ENCODE measurements around the gene DIP2A.
"Not testable (repeated sequence)": the region's sequence is repeated elsewhere in the genome, so short reads cannot be mapped to it uniquely, and the experiment has no call there.

Gene DIP2A

DNA sequence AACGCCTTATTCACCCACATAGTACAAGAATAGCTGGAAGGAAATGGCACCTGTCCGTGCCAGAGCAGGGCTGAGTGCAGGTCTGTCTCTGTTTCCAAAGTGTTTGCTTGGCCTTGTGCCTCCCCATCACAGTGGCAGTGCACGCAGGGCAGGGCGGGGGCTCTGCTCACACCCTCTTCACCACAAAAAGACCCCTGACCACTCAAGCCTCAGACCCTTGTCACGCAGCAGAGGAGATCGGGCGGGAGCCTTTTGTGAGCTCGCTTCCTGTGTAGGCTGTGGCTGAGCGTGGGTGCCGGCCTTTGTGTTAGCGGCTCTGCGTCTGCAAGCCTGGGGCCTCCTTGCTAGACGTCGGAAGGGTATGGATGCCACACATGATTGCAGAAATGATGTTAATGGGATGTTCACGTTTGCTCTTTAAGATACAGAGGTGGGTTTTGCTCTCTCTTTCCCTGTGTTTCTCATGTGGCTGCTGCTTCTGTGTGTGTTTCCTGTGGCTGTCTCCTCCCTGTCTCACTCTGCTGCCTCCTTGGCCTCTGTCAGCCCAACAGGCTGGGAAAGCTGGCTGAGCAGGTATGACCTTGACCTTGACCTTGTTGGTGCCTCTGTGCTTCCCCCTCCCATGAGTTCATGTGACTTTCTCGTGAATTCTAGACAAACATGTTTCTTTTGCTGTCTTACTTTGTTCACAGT is 100.7 kb downstream of the DIP2A start:
- no peak for DNase-seq

DNA sequence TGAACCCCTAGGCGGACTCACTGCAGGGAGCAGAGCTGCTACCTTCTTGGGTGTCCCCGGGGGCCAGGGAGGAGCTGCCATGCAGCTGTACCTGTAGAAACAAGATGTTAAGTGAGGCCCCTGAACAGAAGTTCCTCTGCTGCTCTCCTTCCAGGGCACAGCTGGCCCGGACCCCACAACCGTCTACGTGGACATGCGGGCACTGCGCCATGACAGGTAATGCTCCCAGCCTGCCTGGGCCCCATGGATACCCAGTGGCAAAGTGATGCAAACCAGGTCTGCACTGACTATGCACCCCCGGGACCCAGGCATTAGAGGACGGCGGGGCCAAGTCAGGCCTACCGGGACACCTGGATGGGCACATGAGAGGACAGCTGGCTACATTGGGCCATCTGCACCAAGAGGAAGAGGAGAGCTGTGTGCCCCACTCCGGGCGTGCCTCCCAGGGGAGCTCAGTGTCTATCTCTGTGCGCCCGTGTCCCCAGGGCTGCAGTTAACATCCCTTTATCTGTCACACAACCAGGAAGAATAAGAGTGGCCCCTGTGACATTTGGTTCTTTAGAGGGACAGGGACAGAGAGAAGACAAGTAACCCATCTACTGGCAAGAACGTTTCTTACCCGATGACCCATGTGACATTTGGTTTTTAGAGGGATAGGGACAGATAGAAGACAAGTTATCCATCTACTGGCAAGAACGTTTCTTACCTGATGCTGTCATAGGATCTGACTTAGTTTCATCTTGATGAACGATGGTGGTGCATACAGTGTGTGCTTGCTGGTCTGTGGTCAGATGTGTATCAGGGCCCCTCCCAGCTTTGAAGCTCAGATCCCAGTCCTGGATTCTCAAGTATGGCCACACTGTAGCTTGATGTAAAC is 102.1 kb downstream of the DIP2A start:
- DNase-seq, result no peak

DNA sequence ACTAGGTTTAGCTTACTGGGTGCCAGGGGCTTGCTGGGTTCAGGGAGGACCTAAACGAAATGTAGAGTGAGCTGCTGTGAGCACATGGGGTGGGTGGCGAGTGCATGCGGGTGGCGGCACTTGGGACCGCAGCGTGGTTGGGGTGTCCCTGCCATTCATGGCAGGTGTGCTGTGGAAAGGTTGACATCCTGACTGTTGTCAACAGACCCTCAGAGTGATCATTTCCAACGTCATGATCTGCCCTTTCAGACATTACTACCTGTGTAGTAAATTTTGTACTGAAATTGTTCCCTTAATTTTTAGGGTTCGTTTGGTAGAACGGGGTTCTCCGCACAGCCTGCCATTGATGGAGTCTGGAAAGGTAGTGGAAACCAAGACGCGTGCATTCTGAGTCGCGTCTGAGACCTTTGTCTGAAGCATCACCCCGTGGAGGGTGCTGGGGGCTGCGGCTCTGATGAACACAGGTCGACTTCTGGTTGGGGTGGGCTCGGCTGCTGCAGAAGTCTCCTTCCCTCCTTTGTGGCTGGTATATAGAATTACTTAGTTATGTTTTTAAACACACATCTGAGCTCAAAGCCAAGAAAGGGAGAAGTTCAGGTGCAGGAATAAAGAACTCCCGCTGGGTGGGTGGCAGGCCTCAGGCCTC is 102.9 kb downstream of the DIP2A start:
- DNase-seq, result no peak

DNA sequence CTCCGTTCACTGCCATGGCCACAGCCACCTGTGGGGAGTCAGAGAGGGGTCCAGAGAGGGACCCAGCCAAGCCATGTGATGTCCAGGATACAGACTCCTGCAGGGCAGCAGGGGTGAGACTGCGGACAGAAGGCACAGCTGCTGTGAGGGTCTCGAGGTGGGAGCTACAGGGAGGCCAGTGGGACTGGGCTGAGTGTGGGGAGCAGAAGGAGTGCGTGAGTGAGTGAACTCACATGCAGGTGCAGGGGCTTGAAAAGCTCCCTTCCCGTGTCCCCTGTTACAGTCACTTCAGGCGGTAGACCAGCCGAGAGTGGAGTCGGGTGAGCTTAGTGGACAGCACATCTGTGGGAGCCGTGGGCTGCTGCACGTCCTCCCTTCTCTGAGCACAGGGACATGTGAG is 103.8 kb downstream of the DIP2A start:
- no peak for DNase-seq

DNA sequence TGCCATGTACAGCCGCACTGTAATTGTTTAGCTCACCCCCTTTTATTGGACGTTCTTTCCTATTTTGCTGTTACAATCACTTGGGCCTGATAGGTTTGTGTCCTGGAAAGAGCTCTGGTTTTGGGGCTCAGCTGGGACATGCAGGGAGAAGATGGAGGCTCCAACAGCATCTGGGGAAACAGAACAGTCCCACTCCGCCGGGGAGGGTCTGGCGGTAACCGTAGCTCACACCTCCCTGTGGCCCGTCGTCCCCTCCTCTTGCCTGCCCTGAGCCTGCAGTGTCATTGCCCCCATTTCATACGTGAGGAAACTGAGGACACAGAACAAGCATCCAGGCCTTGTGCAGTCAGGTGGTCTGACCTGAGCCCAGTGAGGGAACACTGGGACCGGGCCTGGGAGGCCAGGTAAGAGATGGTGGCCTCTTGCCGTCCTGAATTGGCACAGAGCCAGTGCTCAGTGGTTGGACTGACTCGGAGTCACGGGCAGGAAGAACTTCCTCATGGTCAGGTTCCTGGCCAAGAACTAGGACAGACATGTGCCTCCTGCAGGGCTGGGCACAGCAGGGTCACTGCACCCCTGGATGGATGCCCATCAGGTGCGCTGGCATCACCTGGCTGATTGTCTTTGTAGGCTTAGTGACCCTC is 104.4 kb downstream of the DIP2A start:
- DNase-seq, result no peak

DNA sequence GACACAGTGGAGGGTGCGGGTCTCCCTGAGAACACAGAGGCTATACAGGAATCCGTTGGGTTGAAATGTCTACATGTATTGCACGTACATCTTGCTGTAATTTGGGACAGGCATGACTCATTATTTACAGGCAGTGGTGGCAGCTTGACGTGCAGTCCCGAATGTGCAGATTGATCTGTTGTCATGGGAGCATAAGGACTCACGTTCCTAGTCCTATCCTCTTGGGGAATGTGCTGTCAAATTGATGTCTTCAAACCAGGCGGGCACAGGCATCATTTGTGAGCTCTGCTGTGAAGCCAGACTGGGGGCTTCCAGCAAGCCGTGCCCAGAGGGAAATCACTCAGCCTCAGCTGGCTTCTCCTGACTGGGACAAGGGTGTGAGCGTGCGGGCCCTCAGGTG is 105.7 kb downstream of the DIP2A start:
- DNase-seq, result no peak

DNA sequence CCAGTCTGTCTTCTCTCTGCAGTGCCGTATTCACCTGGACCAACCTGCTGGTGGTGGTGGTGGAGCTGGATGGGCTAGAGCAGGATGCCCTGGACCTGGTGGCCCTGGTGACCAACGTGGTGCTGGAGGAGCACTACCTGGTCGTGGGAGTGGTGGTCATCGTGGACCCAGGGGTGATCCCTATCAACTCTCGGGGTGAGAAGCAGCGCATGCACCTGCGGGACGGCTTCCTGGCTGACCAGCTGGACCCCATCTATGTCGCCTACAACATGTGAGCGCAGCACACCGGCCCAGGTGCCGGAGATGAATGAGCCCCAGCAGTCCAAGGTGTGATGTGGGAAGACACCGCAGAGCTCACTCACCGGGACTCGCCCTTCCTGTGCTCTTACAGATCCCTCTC is 108.7 kb downstream of the DIP2A start:
- no peak for DNase-seq

DNA sequence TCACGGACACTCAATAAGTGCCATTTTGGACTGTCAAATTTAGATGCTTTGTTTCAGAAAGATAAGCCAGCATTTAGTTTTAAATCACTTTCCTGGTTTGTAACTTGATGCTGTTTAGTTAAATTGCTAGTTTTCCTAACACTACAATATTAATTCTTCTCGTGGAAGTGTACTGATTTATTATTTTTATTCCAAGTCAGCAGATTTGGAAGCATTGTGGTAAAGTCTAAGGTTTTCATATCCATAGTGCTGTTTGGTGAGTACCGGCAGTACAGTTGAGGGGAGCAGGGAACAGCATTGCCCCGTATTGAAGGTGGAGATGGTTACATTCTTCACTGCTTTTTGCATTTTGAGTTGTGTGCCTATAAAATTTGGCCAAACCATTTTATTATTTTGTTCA is 109.9 kb downstream of the DIP2A start:
- DNase-seq, result no peak

DNA sequence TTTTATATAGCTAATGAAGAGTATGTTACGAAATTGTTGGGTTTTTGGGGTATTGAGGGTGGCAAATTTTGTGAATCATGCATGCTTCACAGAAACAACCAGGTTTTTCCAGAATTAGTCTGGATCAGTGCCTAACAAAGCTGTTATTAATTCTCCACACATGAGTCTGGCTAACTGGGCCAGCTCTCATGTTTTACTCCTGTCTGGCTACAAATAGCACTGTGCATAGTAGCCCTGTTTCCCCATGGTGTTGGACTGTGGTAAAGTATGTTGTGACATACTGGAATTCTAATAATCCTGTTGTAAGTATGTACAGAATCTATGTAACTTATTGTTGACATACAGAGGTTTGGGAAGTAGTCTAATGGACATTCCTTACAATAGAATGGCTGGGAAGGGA is 110.4 kb downstream of the DIP2A start:
- DNase-seq, result no peak

DNA sequence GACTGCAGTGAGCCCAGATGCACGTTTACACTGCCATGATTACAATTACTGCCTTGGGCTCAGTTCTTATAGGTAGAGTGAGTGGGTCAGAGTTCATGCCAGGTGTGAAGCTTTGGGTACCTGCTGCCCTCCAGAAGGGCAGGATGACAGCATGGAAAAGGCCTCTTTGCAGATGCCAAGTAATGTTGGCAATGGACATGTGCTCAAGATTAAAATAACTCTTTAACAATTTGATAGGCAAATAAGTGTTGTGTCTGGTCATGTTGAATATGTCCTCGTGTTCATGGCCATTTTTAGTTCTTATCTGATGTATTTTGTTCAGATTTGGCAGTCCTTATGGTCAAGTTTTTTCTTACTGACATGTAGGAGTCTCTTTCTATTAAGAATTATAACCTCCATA is 111.4 kb downstream of the DIP2A start:
- no peak for DNase-seq

DNA sequence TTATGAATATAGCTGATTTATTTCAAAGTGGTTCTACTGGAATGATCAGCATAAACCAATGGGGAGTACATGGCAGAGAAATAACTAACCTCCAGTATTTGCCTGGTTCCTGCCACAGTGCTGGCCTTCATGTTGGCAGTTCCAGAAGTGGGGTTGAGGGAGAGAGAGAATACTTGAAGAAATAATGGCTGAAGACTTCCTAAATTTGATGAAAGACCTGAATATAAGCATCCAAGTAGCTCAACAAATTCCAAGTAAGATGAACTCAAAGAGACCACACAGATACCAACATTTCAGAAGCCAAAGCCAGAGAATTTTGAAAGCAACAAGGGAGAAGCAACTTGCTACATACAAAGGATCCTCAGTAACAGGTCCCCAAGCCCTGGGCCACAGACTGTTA is 111.9 kb downstream of the DIP2A start:
- DNase-seq, result no peak

DNA sequence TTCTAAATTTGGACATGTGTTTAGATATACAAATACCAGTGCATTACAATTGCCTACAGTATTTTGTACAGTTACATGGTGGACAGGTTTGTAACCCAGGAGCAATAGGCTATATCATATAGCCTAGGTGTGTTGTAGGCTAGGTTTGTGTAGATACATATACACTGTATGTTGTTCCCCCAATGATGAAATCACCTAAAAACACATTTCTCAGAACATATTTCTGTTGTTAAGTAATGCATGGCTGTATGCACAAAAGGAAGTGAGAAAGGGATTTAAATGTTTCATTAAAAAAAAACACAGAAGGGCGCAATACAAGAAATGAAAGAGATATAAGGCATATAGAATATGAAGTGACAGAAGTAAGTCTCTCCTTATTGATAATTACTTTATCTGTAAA is 114.2 kb downstream of the DIP2A start:
- DNase-seq, result no peak

DNA sequence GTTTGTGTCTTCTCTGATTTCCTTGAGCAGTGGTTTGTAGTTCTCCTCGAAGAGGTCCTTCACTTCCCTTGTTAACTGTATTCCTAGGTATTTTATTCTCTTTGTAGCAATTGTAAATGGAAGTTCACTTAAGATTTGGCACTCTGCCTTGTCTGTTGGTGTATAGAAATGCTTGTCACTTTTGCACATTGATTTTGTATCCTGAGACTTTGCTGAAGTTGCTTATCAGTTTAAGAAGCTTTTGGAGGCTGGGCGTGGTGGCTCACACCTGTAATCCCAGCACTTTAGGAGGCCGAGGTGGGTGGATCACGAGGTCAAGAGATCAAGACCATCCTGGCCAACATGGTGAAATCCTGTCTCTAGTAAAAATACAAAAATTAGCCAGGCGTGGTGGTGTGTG is 119.1 kb downstream of the DIP2A start:
- DNase-seq, result not testable (repeated sequence)

DNA sequence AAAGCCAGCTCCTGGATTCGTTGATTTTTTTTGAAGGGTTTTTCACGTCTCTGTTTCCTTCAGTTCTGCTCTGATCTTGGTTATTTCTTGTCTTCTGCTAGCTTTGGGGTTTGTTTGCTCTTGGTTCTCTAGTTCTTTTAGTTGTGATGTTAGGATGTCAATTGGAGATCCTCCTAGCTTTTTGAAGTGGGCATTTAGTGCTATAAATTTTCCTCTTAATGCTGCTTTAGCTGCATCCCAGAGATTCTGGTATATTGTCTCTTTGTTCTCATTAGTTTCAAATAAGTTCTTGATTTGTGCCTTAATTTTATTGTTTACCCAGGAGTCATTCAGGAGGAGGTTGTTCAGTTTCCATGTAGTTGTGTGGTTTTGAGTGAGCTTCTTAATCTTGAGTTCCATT is 120.7 kb downstream of the DIP2A start:
- DNase-seq, result not testable (repeated sequence)

DNA sequence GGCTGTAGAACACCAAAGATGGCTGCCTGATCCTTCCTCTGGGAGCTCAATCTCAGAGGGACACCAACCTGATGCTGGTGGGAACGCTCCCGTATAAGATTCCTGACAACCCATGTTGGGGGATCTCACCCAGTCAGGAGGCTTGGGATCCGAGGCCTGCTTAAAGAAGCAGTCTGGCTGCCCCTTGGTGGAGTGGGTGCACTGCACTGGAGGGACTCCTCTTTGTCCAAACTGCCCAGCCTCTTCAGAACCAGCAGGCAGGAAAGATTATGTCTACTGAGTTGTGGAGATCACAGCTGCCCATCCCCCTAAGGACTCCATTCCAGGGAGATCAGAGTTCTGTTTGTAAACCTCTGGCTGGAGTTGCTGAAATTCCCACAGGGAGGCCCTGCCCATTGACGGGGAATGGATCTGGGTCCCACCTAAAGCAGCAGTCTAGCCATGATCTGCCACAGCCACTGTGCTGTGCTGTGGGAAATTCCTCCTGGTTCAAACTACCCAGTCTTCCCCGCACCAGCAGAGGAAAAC is 123.2 kb downstream of the DIP2A start:
- DNase-seq, result no peak

DNA sequence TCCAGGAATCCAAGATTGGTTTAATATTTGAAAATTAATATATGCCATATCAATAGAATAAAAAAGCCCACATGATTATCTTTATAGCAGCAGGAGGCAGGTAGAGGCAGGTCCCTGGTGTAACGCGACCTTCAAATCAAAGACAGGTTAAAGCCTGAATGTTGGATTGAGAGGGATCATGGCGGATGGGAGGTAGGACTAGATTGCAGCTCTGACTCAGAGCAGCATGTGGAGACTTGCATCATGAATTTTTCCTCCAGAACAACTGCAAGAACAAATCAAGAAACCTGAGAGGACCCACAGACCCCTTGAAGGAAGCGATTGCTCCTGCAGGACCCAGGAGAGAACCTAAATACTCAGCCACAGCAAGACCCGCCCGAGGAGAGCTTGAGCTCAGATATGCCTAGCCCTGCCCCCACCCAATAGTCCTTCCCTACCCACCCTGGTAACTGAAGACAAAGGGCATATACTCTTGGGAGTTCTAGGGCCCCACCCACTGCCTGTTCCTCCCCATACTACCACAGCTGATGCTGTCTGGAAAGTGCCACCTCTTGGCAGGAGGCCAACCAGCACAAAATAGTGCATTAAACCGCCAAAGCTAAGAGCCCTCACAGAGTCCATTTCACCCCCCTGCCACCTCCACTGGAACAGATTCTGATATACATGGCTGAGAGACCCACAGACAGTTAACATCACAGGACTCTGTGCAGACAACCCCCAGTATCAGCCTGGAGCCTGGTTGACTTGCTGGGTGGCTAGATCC is 126.7 kb downstream of the DIP2A start:
- DNase-seq, result no peak

DNA sequence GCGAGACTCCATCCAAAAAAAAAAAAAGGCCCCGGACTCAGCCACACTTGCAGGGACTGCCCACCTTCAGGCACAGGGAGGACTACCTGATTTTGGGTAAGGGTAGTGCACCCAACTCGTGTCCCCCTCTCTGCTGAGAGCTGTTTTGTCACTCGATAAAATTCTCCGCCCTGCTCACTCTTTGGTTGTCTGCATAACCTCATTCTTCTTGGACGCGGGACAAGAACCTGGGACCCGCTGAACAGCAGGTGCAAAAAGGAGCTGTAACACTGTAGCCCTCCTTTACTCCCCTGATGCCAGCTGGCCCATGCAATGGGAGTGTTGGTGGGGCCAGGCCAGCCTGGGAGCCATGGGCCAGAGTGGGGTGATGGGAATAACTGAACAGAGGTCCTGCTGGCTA is 135.6 kb downstream of the DIP2A start:
- DNase-seq, result peak; percentile 19

DNA sequence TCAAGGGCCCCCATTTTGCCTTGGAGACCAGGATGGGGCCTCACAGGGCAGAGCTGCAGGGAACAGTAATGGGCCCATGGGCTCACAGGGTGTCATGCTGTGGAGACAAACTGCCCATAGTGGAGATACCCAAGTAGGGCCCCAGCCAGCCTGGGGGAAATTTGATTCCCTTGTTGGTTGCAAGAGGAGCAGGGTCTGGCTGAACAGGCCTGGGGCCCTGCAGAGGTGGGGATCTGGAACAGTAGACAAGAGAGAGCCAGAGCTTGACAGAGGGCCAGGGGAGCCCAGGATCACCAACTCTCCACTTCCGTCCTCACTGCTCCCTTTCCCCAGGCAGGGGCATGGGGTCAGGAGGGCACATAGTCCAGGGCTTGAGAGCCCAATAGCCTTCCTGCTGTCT is 137.5 kb downstream of the DIP2A start:
- DNase-seq, result no peak

DNA sequence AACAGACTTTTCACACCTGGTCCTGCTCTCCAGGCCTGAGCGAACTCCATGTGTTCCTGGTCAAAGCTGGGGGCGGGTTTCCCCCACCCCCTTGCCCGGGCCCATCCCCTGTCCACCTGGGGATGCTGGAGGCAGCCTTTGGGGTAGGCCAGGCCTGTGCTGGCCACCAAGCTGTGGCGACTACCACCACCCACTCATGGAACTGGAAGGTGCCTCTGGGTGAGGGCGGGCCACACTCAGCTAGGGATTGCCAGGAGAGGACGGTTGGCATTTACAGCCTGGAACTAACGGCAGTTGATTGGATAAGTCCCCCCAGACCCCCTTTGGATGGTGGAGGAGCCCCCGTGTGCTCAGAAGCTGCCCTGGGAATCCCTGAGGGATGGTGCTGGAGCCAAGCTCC is 138.3 kb downstream of the DIP2A start:
- DNase-seq, result no peak

DNA sequence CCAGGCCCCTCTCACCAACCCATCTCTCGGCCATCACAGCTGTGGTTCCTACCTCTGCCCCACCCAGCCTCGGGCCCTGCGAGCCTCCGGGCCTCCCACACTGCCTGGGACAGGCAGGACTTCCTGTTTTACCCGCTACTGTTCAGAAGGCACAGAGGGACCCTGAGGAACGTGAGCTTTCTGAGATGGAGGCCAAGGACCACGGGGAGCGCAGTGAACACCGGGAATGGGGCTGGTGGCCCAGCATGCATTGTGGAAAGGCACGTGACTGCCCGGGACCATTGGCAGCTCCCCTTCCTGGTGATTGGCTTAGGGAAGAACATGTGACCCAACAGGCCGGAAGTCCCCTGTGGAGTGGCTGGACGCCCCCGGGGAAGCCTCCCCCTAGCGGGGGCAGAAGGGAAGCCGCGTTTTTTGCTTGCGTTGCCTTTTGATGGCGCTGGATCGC is 139.2 kb downstream of the DIP2A start:
- no peak for DNase-seq

DNA sequence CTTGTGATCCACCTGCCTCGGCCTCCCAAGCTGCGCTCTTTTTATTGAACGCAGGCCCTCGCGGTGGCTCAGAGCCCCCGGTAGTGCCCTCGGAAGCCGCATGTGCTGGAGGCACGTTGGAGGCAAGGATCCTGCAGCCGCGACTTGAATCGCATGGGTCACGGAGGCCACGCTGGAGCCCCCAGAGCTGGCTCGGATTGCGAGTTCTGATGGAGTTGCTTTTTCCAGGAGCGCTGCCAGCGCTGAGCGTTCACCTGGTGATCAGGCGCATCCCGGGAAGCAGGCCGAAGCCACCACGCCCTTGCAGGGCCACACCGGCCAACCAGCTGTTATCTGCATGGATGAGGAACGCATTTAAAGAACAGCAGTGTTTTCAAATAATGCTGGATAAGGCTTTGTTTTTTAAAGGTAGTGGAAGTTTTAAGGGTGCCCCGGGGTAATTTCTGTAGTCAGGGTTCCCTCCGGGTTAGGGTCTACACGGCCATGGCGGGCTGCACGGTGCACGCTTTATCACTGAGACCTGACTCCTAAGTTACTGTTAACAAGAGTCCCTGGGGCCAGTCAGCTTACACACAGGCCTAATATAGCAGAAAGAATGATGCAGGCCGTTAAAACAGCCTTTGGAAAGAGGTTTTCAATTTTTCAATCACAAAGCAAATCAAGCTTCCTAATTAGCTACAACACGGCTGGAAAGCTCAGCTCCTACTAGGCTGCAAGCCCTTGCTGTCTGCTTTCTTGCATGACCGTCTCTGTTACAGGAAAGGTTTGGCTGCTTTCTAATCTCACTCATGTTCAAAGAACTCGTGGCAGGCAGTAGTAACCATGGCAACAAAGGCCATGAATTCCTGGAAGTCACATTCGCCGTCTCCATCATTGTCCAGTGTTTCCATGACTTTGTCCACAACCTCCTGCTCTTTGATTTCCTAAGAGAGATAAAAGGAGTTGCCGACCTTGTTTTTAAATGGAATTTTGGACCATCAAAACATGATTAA is 140.2 kb downstream of the DIP2A start:
- peak; percentile 13 for DNase-seq
